Smooth muscle cell (in vitro differentiated cells): ENCODE measurements around the gene CORT. TPM values are rescaled to one million over a fixed set of nuclear protein-coding genes. Genes with fewer than 3 reads are reported as not detected.

Source experiments
- DNase-seq: peaks from one replicate; lab custom pipeline; 2025; ENCODE audit not compliant: unreplicated experiment; lab: John Stamatoyannopoulos, UW
- H2AFZ ChIP-seq: fragments of 200-600 bp; sonication (generic); 2 replicates; pipeline ENCODE4 v1.6.0; 2016; ENCODE audit warnings: antibody characterized with exemption, low read depth, mild to moderate bottlenecking
- H3F3A ChIP-seq: fragments of 200-600 bp; sonication (generic); 2 replicates; pipeline ENCODE4 v1.6.0; 2017; ENCODE audit warnings: antibody characterized with exemption, low read depth
- H3K27ac ChIP-seq: fragments of 200-600 bp; sonication (generic); 2 replicates; pipeline ENCODE4 v1.5.1; 2016; ENCODE audit warnings: low read depth, mild to moderate bottlenecking
- H3K27me3 ChIP-seq: fragments of 200-600 bp; sonication (generic); 2 replicates; pipeline ENCODE4 v1.6.1; 2016; ENCODE audit warnings: low read depth, mild to moderate bottlenecking
- H3K36me3 ChIP-seq: fragments of 200-600 bp; sonication (generic); 2 replicates; pipeline ENCODE4 v1.5.1; 2016; ENCODE audit warnings: low read depth
- H3K4me1 ChIP-seq: fragments of 200-600 bp; sonication (generic); 2 replicates; pipeline ENCODE4 v1.5.1; 2016; ENCODE audit warnings: low read depth
- H3K4me2 ChIP-seq: fragments of 200-600 bp; sonication (generic); 2 replicates; pipeline ENCODE4 v1.6.0; 2016; ENCODE audit warnings: mild to moderate bottlenecking
- H3K4me3 ChIP-seq: fragments of 200-600 bp; sonication (generic); 2 replicates; pipeline ENCODE4 v1.5.1; 2016; ENCODE audit warnings: mild to moderate bottlenecking
- H3K79me2 ChIP-seq: fragments of 200-600 bp; sonication (generic); 2 replicates; pipeline ENCODE4 v1.6.0; 2016; ENCODE audit warnings: low read depth, mild to moderate bottlenecking
- H3K9ac ChIP-seq: fragments of 200-600 bp; sonication (generic); 2 replicates; pipeline ENCODE4 v1.6.0; 2016; ENCODE audit warnings: low read depth
- H3K9me3 ChIP-seq: fragments of 200-600 bp; sonication (generic); replicated peaks from 2 replicates; pipeline ENCODE4 v1.5.1; 2016; ENCODE audit warnings: low read depth
- H4K20me1 ChIP-seq: fragments of 200-600 bp; sonication (generic); 2 replicates; pipeline ENCODE4 v1.6.0; 2016; ENCODE audit warnings: low read depth
- WGBS: methylation state at CpG from one replicate; pipeline ENCODE4 v1.1.7; 2016; ENCODE audit warnings: low lambda C conversion rate; 5-methylcytosine and 5-hydroxymethylcytosine counted together
- polyA plus RNA-seq: library from polyadenylated mRNA; unstranded; fragments of >200 nt; fragmentation: Nextera tagmentation; extraction: Ambion mirVana; gene quantifications from 2 replicates; pipeline ENCODE4 v1.2.1, GENCODE V29; 2016
- total RNA-seq: library from RNA; depleted of rRNA; stranded (reverse); fragments of >200 nt; gene quantifications from 2 replicates; pipeline ENCODE4 v1.2.3, GENCODE V29; 2014
- TF ChIP-seq, protein P1 (sequence below): fragments of 200-600 bp; sonication (generic); IDR thresholded peaks from 2 replicates; pipeline ENCODE4 v1.5.1; 2017; ENCODE audit warnings: borderline replicate concordance, mild to moderate bottlenecking, antibody characterized with exemption; ENCODE audit not compliant: insufficient read depth, poor library complexity, severe bottlenecking

Gene CORT
- total and polyA plus RNA-seq, 2 experiments from 2014 or later = not detected

DNA sequence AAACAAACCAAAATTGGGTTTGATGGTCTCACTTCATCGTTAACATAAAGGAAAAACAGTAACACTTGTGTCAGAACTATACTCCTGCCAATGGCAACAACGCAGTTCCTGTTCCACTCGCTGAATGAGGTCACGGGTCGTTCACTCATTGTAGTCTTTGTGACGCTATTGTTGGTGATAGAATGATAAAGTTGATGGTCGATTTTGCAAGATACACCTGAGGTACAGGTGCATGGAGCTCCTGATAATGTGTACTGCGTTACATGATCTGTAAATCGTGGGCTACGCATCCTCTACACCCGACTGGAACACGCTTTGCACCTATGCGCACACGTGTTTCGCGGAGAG, 20.0 kb upstream of the CORT start:
- H3K4me1 ChIP-seq = peaks cover 5% of the 10 kb centered on the region
- H3K27me3 ChIP-seq = no peaks in the 10 kb centered on the region
- TF ChIP-seq, protein P1, sequence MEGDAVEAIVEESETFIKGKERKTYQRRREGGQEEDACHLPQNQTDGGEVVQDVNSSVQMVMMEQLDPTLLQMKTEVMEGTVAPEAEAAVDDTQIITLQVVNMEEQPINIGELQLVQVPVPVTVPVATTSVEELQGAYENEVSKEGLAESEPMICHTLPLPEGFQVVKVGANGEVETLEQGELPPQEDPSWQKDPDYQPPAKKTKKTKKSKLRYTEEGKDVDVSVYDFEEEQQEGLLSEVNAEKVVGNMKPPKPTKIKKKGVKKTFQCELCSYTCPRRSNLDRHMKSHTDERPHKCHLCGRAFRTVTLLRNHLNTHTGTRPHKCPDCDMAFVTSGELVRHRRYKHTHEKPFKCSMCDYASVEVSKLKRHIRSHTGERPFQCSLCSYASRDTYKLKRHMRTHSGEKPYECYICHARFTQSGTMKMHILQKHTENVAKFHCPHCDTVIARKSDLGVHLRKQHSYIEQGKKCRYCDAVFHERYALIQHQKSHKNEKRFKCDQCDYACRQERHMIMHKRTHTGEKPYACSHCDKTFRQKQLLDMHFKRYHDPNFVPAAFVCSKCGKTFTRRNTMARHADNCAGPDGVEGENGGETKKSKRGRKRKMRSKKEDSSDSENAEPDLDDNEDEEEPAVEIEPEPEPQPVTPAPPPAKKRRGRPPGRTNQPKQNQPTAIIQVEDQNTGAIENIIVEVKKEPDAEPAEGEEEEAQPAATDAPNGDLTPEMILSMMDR = no peak
- peak overlapping the region; percentile 82 for H3K4me3 ChIP-seq
- H3K36me3 ChIP-seq = no peaks in the 10 kb centered on the region
- H3K9ac ChIP-seq = no peak overlapping the region
- no peaks in the 10 kb centered on the region for H4K20me1 ChIP-seq
- no peak overlapping the region for H3K27ac ChIP-seq
- no peak for DNase-seq
- no peaks in the 10 kb centered on the region for H3F3A ChIP-seq
- no peaks in the 10 kb centered on the region for H3K9me3 ChIP-seq
- H3K79me2 ChIP-seq = no peaks in the 10 kb centered on the region
- peak overlapping the region; percentile 91 for H2AFZ ChIP-seq
- H3K4me2 ChIP-seq = peak overlapping the region; percentile 93
- WGBS = 37% methylated on average over 16 of the region's 16 CpGs

DNA sequence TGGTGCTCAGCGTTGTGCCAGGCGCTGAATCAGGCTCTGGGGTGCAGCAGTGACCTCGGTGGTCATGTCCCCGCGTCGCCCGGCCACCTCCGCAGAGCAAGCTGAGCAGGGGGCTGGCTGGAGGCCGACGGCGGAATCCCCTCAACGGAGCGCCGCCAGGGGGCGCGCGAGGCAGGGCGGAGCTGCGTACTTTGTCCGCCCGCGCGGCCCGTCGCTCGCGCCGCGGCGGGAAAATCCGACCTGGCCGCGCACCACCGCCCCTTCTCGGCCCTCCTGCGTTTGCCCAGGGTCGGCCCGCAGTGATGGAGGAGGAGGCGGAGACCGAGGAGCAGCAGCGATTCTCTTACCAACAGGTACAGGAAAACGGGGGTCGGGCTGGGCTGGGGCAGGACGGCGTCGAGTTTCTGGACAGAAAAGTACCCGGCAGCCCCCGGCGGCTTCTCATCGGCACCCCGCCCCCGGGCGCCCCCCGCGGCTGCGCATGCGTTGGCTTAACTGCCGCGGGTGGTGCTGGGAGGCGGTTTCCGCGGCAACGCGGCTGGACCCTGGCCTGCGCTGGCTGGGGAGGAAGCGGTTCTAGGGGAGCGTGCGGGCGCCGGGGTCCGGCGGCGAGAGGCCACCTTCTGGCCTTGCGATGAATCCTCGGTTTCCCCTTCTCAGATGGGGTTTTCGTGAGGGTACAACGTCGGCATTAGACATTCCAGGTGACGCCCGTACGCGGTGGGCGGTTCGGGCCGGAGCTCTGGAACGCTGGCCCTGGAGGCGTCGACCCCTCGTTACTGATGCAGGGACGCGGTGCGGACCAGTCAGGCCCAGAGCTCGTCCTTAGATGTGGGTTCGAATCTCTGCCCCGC, 19.4 kb upstream of the CORT start, which contains the start of gene CENPS:
Gene CENPS, plus strand, starts transcription at position 218 of the 854 bp plus-strand sequence. Its CDS starts 85 bp downstream, at position 303.
- Histone ChIP-seq H3K4me3 (peak within 1 kb of the TSS; percentile 82), H3K36me3 (no peaks in the 10 kb centered on the region), H3K9me3 (no peaks in the 10 kb centered on the region), H3K4me1 (peaks cover 5% of the 10 kb centered on the region), H3K27ac (peak within 1 kb of the TSS; percentile 69), H3F3A (no peaks in the 10 kb centered on the region), H4K20me1 (no peaks in the 10 kb centered on the region), H3K27me3 (no peaks in the 10 kb centered on the region), H3K79me2 (no peaks in the 10 kb centered on the region), H2AFZ (peak within 1 kb of the TSS; percentile 91), H3K9ac (peak within 1 kb of the TSS; percentile 92), H3K4me2 (peak within 1 kb of the TSS; percentile 93)
- DNase-seq = peak; percentile 95
- WGBS = under 1% methylated on average over 82 of the region's 95 CpGs
- TF ChIP-seq, protein P1 = peak; percentile 92

DNA sequence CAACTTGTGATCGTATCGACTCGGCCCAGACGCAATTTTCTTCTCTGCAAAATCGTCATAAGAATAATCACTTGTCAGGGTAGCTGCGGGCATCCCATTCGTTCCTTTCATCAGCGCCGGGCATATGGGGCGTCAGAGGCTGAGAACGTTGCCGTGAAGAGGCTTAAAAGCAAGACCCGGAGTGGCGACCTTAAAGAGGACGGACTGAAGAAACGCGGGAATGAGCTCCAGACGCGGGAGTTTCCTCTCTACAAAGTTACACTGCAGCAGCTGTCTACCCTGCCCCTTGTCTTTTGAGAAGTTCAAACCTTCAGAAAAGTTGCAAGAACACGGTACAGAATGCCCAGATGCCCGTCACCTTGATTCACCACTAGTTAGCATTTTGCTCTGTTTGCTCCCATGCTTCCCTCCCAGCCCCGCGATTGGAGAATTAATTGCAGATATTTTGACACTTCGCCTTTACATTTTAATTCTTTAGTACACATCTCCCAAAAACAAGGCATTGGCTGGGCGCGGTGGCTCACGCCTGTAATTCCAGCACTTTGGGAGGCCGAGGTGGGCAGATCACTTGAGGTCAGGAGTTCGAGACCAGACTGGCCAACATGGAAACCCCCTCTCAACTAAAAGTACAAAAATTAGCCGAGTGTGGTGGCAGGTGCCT, 18.6 kb upstream of the CORT start:
- DNase-seq = no peak
- peak overlapping the region; percentile 69 for H3K27ac ChIP-seq
- H3K9me3 ChIP-seq = no peaks in the 10 kb centered on the region

More for the DNA sequence above, 18.6 kb upstream of the CORT start:
- no peaks in the 10 kb centered on the region for H3K27me3 ChIP-seq
- H3K4me1 ChIP-seq = peaks cover 5% of the 10 kb centered on the region
- H3K4me3 ChIP-seq = peak overlapping the region; percentile 82
- peak overlapping the region; percentile 93 for H3K4me2 ChIP-seq
- no peaks in the 10 kb centered on the region for H3F3A ChIP-seq
- no peaks in the 10 kb centered on the region for H3K36me3 ChIP-seq
- TF ChIP-seq, protein P1 = no peak
- no peaks in the 10 kb centered on the region for H3K79me2 ChIP-seq
- H2AFZ ChIP-seq = peak overlapping the region; percentile 91
- 29% methylated on average over 30 of the region's 30 CpGs for WGBS
- H4K20me1 ChIP-seq = no peaks in the 10 kb centered on the region
- H3K9ac ChIP-seq = peak overlapping the region; percentile 92
